GM12892 (cell line): ENCODE measurements around the gene NAV2. TPM values are rescaled to one million over a fixed set of nuclear protein-coding genes. Genes with fewer than 3 reads are reported as not detected.

Experiments
- DNase-seq: peaks from one replicate; pipeline ENCODE4 v3.0.0; 2011; ENCODE audit not compliant: insufficient read length
- FAIRE-seq: peaks from 2 replicates; lab custom pipeline; 2011; peaks lifted over from hg19 to GRCh38; lab: Jason Lieb, UNC
- POLR2A ChIP-seq: IDR thresholded peaks from 2 replicates; pipeline ENCODE4 v1.6.1; 2011; ENCODE audit warnings: low read depth, low read length, control low read depth
- POLR2AphosphoS5 ChIP-seq: IDR thresholded peaks from 2 replicates; pipeline ENCODE4 v1.6.1; 2011; ENCODE audit warnings: low read depth, low read length, control low read depth
- TAF1 ChIP-seq: IDR thresholded peaks from 2 replicates; pipeline ENCODE4 v1.6.1; 2011; ENCODE audit warnings: low read depth, mild to moderate bottlenecking, control low read depth, low read length, borderline replicate concordance
- polyA plus RNA-seq: library from polyadenylated mRNA; unstranded; fragments of >200 nt; gene quantifications from one replicate; pipeline ENCODE4 v1.2.1, GENCODE V29; 2012; ENCODE audit warnings: missing spikeins, inconsistent platforms; ENCODE audit not compliant: missing spikeins

The NAV2 gene
- 1.2 TPM for polyA plus RNA-seq

DNA sequence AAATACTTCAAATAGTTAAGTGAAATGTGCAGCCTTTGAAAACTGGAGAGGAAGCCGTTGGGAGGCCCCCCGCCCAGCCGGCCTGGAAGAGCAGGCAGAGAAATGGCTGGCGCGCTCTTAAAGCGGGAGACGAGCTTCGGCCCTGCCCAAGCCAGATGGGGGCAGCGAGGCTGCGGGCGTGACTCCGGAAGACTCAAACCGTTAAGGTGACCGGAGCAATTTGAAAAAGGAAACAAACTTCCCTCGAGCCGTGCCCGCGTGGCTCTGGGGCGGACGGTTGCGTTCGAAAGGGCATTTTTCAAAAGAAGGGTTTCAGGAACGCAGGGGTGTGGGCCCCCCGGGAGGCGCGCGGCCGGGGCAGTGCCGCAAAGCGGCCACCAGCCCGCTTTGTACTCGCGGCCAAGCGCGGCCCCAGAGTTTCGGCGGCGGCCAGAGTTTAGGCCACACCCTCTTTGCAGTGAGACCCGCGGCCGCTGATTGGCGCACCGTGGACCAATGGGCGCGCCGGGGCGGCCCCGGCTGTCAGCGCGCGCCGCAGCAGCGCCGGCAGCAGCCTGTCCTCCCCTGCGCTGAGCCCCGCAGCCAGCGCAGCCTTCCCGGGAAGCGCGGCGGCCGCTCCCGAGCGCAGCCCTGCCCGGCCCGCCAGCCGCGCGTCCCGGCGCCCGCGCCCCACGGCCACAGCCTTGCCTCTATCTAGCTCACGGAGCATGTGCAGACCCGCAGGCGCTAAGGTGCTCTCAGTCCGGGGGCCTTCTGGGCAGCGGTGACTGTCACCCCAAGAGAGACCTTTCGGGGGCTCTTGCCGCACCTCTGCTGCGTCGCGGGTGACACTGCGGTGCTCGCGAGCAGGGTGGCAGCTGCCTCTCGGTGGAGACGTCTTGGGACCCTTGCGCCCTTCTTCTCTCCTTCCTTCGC lies at the start of gene NAV2:
Gene NAV2, plus strand, starts transcription at position 557 of the 915 bp plus-strand sequence. CDS start 859 bp downstream, outside the sequence.
- FAIRE-seq (peak; percentile 87), DNase-seq (peak; percentile 81)
- no peak for TF ChIP-seq TAF1
- peak; percentile 46; the same call in 1 of the 2 replicates for TF ChIP-seq POLR2A

- no peak for DNase-seq
- no peak for FAIRE-seq
These were observed 49.4 kb upstream of the NAV2 start for GRCh38 chr11:19663206-19663605.

DNA sequence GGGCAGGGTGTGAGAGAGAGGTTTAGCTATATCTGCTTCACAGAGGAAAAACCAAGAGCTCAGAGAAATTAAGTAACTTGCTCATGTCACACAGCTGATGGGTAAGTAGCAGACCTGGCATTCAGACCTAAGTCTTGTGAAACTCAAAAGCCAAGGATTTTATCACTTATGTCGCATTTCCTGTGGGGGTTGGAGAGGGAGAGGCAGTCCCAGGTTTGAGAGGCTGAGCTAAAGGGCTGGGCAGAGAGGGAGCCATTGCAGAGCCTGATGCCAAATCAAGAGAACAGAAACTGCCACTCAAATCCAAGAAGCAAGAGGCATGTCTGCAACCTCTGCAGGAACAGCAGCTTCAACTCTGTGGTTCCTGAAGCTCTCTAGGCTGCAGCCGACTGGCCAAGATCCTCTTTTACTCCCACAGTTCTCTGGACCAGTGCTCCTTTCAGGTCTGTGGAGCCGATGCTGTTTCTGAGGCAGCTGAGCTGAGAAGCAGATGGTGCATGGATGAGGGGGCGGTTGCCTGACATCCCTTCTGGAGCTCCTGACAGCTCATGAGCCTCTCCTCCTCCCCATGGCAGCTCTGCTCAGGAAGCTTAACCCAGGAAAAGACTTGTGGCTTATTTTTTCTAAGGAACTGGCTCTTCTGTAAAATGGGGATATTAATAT lies 47.6 kb upstream of the NAV2 start:
- no peak for TF ChIP-seq TAF1
- no peak for TF ChIP-seq POLR2A
- TF ChIP-seq POLR2AphosphoS5: no peak

More at GRCh38 chr11:19663206-19663605, 49.4 kb upstream of the NAV2 start:
- no peak for TF ChIP-seq POLR2A
- TF ChIP-seq TAF1: no peak
- no peak for TF ChIP-seq POLR2AphosphoS5

DNA sequence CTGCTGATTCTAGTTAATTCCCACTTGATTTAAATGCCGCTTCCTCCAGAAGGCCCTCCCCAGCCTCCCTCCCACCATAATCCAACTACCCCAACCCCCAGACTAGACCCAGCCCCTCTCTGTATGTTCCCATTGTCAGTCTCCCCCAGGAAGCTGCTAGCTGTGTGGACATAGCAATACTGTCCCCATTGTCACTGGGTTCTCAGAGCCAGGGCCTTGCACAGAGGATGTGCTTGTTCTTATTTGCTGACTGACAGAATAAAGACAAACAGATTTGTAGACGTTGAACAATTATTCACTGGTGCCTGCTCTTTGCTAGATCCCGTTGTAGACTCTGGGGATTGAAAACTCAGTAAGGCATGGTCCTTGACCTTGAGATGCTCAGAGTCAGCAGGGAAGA lies 45.7 kb upstream of the NAV2 start:
- no peak for FAIRE-seq
- no peak for TF ChIP-seq POLR2A
- no peak for TF ChIP-seq POLR2AphosphoS5
- TF ChIP-seq TAF1: no peak

More for the DNA sequence above, 47.6 kb upstream of the NAV2 start:
- FAIRE-seq: no peak
- DNase-seq: no peak

GRCh38 chr11:19669511-19669910 lies 43.1 kb upstream of the NAV2 start:
- TF ChIP-seq TAF1 (no peak), POLR2AphosphoS5 (no peak), POLR2A (no peak)
- FAIRE-seq: no peak
- no peak for DNase-seq

More for the DNA sequence above, 45.7 kb upstream of the NAV2 start:
- no peak for DNase-seq

- DNase-seq (no peak), FAIRE-seq (no peak)
- TF ChIP-seq TAF1 (no peak), POLR2A (no peak), POLR2AphosphoS5 (no peak)
These were observed 42.4 kb upstream of the NAV2 start for GRCh38 chr11:19670030-19670791.

GRCh38 chr11:19672586-19673206 lies 39.9 kb upstream of the NAV2 start:
- TF ChIP-seq TAF1 (no peak), POLR2A (no peak), POLR2AphosphoS5 (no peak)
- DNase-seq (no peak), FAIRE-seq (no peak)

DNA sequence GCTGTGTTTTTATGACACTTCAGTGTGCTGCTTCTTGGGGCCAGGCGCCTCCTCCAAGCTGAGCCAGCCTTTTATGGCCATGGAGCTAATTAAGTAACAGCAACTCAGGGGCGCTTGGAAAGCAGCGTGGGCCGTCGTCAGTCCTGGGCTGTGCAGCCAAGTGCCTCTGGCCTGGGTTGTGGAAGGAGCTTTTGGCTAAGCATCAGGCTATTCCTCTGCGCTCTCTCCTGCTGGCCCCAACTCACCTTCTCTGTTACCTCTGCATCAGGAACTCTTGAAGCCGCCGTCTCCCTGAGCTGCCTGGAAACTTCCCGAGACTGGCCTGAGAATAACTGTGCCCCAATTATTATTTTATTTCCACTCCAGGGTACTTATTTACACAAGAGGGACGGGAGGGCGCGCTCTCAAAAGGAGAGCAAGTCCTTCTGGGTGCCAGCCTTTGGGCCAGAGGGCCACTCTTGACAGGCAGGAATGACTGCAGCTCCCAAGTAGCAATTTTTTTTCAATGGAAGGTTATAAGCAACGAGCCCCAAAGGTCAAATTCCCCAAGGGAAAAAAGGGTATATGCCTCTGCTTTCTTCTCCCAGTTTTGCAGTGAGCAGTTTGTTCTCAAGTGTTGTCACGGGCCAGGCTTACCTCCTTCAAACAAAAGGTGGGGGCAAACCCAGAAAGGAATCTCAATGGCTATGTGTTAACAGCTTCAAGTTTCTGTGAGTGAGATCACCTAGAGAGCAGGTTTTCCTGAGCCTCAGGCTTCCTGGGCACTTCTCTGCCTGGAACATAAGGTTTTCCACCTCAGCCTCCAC lies 38.5 kb upstream of the NAV2 start:
- TF ChIP-seq TAF1 (no peak), POLR2AphosphoS5 (no peak), POLR2A (no peak)
- FAIRE-seq: no peak

GRCh38 chr11:19674836-19675235 lies 37.8 kb upstream of the NAV2 start:
- DNase-seq: no peak
- TF ChIP-seq POLR2A (no peak), POLR2AphosphoS5 (no peak), TAF1 (no peak)
- no peak for FAIRE-seq

More for the DNA sequence above, 38.5 kb upstream of the NAV2 start:
- no peak for DNase-seq

- TF ChIP-seq POLR2AphosphoS5: no peak
- TF ChIP-seq TAF1: no peak
- TF ChIP-seq POLR2A: no peak
- FAIRE-seq: no peak
- DNase-seq: no peak
These were observed 37.2 kb upstream of the NAV2 start for GRCh38 chr11:19675397-19675796.
